ENCODE measurements around the gene RANBP3. TPM values are rescaled to one million over a fixed set of nuclear protein-coding genes. Genes with fewer than 3 reads are reported as not detected.
"Not testable (repeated sequence)": the region's sequence is repeated elsewhere in the genome, so short reads cannot be mapped to it uniquely, and the experiment has no call there.

The RANBP3 gene
- total RNA-seq, result 100 to 1,000 TPM in 1 of 6 donors, 10 to 100 TPM in 5; 64.4 to 116 (median 68.5) TPM

GRCh38 chr19:5977785-5978605, at the start of gene RANBP3:
Gene RANBP3 (minus strand): TSS chr19:5978140. CDS start chr19:5978082, 58 bp downstream.
- ATAC-seq (ENCODE audit: low FRiP score in 2 of 2), result peak; percentile 97 to 99
- H3K4me1 ChIP-seq, result peaks cover 46 to 63% (median 54%) of the 10 kb centered on the region in 4 donors

GRCh38 chr19:6026390-6027227, 48.7 kb upstream of the RANBP3 start:
- DNase-seq, result no peak
- H3K27ac ChIP-seq, result no peak overlapping the region
- TF ChIP-seq POLR2AphosphoS5 (IDR thresholded peaks at IDR 0.05) (no peak), CTCF (IDR thresholded peaks at IDR 0.05) (no peak), POLR2A (IDR thresholded peaks at IDR 0.05) (no peak), EP300 (IDR thresholded peaks at IDR 0.05) (no peak)
- no peak overlapping the region for H3K4me3 ChIP-seq
- H3K27me3 ChIP-seq, result no peaks in the 10 kb centered on the region
- H3K4me1 ChIP-seq, result peaks cover 7 to 17% (median 11%) of the 10 kb centered on the region in 4 donors
- ATAC-seq (ENCODE audit: low FRiP score in 2 of 2), result no peak
- H3K36me3 ChIP-seq, result peaks cover 0 to 16% (median 11%) of the 10 kb centered on the region in 4 donors
- WGBS, 2 donors, result 95 to 97% methylated on average over 30 of the region's 30 CpGs
- no peaks in the 10 kb centered on the region for H3K9me3 ChIP-seq

More at GRCh38 chr19:5977785-5978605, at the start of gene RANBP3:
- Histone ChIP-seq H3K27ac (peak within 1 kb of the TSS; percentile 88 to 96 (median 91)), H3K9me3 (no peaks in the 10 kb centered on the region), H3K27me3 (no peaks in the 10 kb centered on the region), H3K36me3 (peaks cover 0 to 17% (median 11%) of the 10 kb centered on the region in 4 donors), H3K4me3 (peak within 1 kb of the TSS; percentile 65 to 100 (median 86))
- TF ChIP-seq EP300 (IDR thresholded peaks at IDR 0.05), result peak in 1 of 4 donors; percentile 45
- peak in 2 of 6 experiments; percentile 5 to 47 for TF ChIP-seq CTCF (IDR thresholded peaks at IDR 0.05)
- peak; percentile 49 to 90 for TF ChIP-seq POLR2AphosphoS5 (IDR thresholded peaks at IDR 0.05)
- TF ChIP-seq POLR2A (IDR thresholded peaks at IDR 0.05), result peak in 2 of 4 donors; percentile 64 to 81
- WGBS, 2 donors, result 2% methylated on average over 58 of the region's 88 CpGs; no CpG with 5 or more reads in 1 of the 2 donors
- DNase-seq, result peak; percentile 99

GRCh38 chr19:6024756-6025155, 46.8 kb upstream of the RANBP3 start:
- peaks cover 0 to 16% (median 11%) of the 10 kb centered on the region in 4 donors for H3K36me3 ChIP-seq

GRCh38 chr19:6023936-6024335, 46.0 kb upstream of the RANBP3 start:
- WGBS, 2 donors, result 80 to 92% methylated on average over 11 to 12 of the region's 12 CpGs
- DNase-seq, result no peak
- H3K27ac ChIP-seq, result peak overlapping the region in 1 of 4 donors; percentile 53

More at GRCh38 chr19:6024756-6025155, 46.8 kb upstream of the RANBP3 start:
- not testable (repeated sequence) for DNase-seq; H3K4me3 ChIP-seq; H3K9me3 ChIP-seq; H3K27ac ChIP-seq; H3K27me3 ChIP-seq; ATAC-seq (ENCODE audit: low FRiP score in 2 of 2)
- WGBS, 2 donors, result 96% methylated on average over 26 to 27 of the region's 27 CpGs
- peaks cover 10 to 17% (median 12%) of the 10 kb centered on the region in 4 donors for H3K4me1 ChIP-seq

More at GRCh38 chr19:6023936-6024335, 46.0 kb upstream of the RANBP3 start:
- Histone ChIP-seq H3K9me3 (no peaks in the 10 kb centered on the region), H3K4me3 (no peak overlapping the region), H3K4me1 (peaks cover 10 to 17% (median 12%) of the 10 kb centered on the region in 4 donors), H3K27me3 (no peaks in the 10 kb centered on the region), H3K36me3 (peaks cover 0 to 17% (median 13%) of the 10 kb centered on the region in 4 donors)
- no peak for ATAC-seq (ENCODE audit: low FRiP score in 2 of 2)
- no peak for TF ChIP-seq CTCF (IDR thresholded peaks at IDR 0.05)
- TF ChIP-seq POLR2AphosphoS5 (IDR thresholded peaks at IDR 0.05), result no peak
- no peak for TF ChIP-seq POLR2A (IDR thresholded peaks at IDR 0.05)
- no peak for TF ChIP-seq EP300 (IDR thresholded peaks at IDR 0.05)

Measured in upper lobe of left lung (tissue), 6 donors.